ENCODE data around the gene MLEC. TPM values are rescaled to one million over a fixed set of nuclear protein-coding genes. Genes with fewer than 3 reads are reported as not detected.

Gene MLEC
- total and polyA plus RNA-seq, 2 of the 13 experiments (the other 11 are each of a cell fraction or from before 2014, with no cell fraction given): 49.8 to 156 TPM

GRCh38 chr12:120686690-120687577 lies at the start of gene MLEC (continued):
- TF ChIP-seq ARID4A (CRISPR knock-in tag; IDR thresholded peaks at IDR 0.05; ENCODE audit: borderline replicate concordance) (peak; percentile 98), MNT (IDR thresholded peaks at IDR 0.05) (peak; percentile 38), NFIC (IDR thresholded peaks at IDR 0.05; ENCODE audit: low read length) (no peak), RNF2 (conservative IDR thresholded peaks at IDR 0.05; ENCODE audit: low read depth) (no peak), PRDM4 (CRISPR knock-in tag; IDR thresholded peaks at IDR 0.05; ENCODE audit: borderline replicate concordance) (no peak), MBNL3 (CRISPR knock-in tag; conservative IDR thresholded peaks at IDR 0.05) (no peak), PCBP1 (IDR thresholded peaks at IDR 0.05; ENCODE audit: borderline replicate concordance, low read depth, low read length) (peak; percentile 73; the same call in 1 of the 2 replicates), ZNF567 (CRISPR knock-in tag; IDR thresholded peaks at IDR 0.05; ENCODE audit: borderline replicate concordance) (no peak), SOX5 (CRISPR knock-in tag; IDR thresholded peaks at IDR 0.05; ENCODE audit: borderline replicate concordance) (no peak; the same call in 1 of the 2 replicates), ZBTB21 (CRISPR knock-in tag; IDR thresholded peaks at IDR 0.05) (no peak), RFXAP (CRISPR knock-in tag; IDR thresholded peaks at IDR 0.05; ENCODE audit: borderline replicate concordance) (peak; percentile 85), MEIS1 (CRISPR knock-in tag; IDR thresholded peaks at IDR 0.05; ENCODE audit: borderline replicate concordance) (no peak), ZNF598 (CRISPR knock-in tag; IDR thresholded peaks at IDR 0.05; ENCODE audit: borderline replicate concordance) (no peak), NPAS2 (CRISPR knock-in tag; IDR thresholded peaks at IDR 0.05; ENCODE audit: borderline replicate concordance) (no peak), GATAD1 (CRISPR knock-in tag; IDR thresholded peaks at IDR 0.05) (peak; percentile 88), ARHGAP35 (CRISPR knock-in tag; IDR thresholded peaks at IDR 0.05; ENCODE audit: borderline replicate concordance) (no peak), ZNF816 (CRISPR knock-in tag; IDR thresholded peaks at IDR 0.05; ENCODE audit: borderline replicate concordance) (no peak), CENPBD1 (CRISPR knock-in tag; IDR thresholded peaks at IDR 0.05; ENCODE audit: borderline replicate concordance, low read depth) (peak; percentile 80; the same call in 1 of the 2 replicates), FOXC1 (CRISPR knock-in tag; IDR thresholded peaks at IDR 0.05; ENCODE audit: borderline replicate concordance) (no peak), HOXA7 (CRISPR knock-in tag; IDR thresholded peaks at IDR 0.05) (no peak), ZKSCAN1 (IDR thresholded peaks at IDR 0.05; ENCODE audit: low read length) (no peak)
